GM12878 (cell line): Measurements from ENCODE around the gene BANP. TPM values are rescaled to one million over a fixed set of nuclear protein-coding genes. Genes with fewer than 3 reads are reported as not detected.
"Not testable (repeated sequence)": the region's sequence is repeated elsewhere in the genome, so short reads cannot be mapped to it uniquely, and the experiment has no call there.

Experiments used
- ATAC-seq: fragments of 200-7000 bp; cut with Tn5 transposase; 3 replicates; pipeline ENCODE4 v1.9.1; 2020; ENCODE audit warnings: mild to moderate bottlenecking, moderate library complexity
- BruUV-seq: library from RNA; stranded (reverse); fragments of 400-500 nt; replicated peaks from 2 replicates; lab custom pipeline; 2021; lab: Mats Ljungman, UMichigan
- CTCF ChIA-PET: fragments of 300-600 bp; sonication (Branson Sonifier 250); formaldehyde crosslinking; extraction: SDS; loops from one replicate; lab custom pipeline; 2021; ENCODE audit warnings: inconsistent platforms; lab: Yijun Ruan, JAX
- POLR2A ChIA-PET: fragments of 350-600 bp; formaldehyde crosslinking; extraction: SDS; loops from one replicate; lab custom pipeline; 2021; ENCODE audit warnings: inconsistent platforms; lab: Charles Lee
- RAD21 ChIA-PET: fragments of 300-600 bp; sonication (Branson Sonifier 250); formaldehyde crosslinking; loops from one replicate; lab custom pipeline; 2023; ENCODE audit warnings: antibody characterized with exemption; ENCODE audit not compliant: unreplicated experiment; lab: Charles Lee
- SMC1A ChIA-PET: fragments of 300-600 bp; sonication (Branson Sonifier 250); formaldehyde crosslinking; loops from one replicate; lab custom pipeline; 2023; ENCODE audit not compliant: unreplicated experiment, uncharacterized antibody; lab: Charles Lee
- DNase-seq: peaks from one replicate; pipeline ENCODE4 v3.0.0-alpha.2; 2011; ENCODE audit warnings: low read depth, low spot score
- FAIRE-seq: peaks from 3 replicates; lab custom pipeline; 2011; peaks lifted over from hg19 to GRCh38; lab: Jason Lieb, UNC
- H2AFZ ChIP-seq: 2 replicates; pipeline ENCODE4 v1.6.0; 2011; ENCODE audit warnings: low read depth, low read length, control low read depth; ENCODE audit not compliant: control insufficient read depth
- H3K27ac ChIP-seq: 2 replicates; pipeline ENCODE4 v1.5.1; 2011; ENCODE audit warnings: control low read depth; ENCODE audit not compliant: control insufficient read depth, insufficient read depth
- H3K27me3 ChIP-seq, 2 experiments: replicated peaks in 1 of 2; 2 replicates each; pipeline versions ENCODE4 v1.6.0 to v1.6.1; 2011; ENCODE audit warnings: low read length in 1 of 2; ENCODE audit not compliant: control insufficient read depth in 2 of 2, insufficient read depth in 2 of 2
- H3K36me3 ChIP-seq, 2 experiments: 2 replicates each; pipeline ENCODE4 v1.5.1; 2011; ENCODE audit warnings: low read length in 1 of 2; ENCODE audit not compliant: control insufficient read depth in 2 of 2, insufficient read depth in 2 of 2
- H3K4me1 ChIP-seq: 2 replicates; pipeline ENCODE4 v1.6.1; 2011; ENCODE audit warnings: mild to moderate bottlenecking, low read length, moderate library complexity, mixed read lengths; ENCODE audit not compliant: control insufficient read depth, insufficient read depth
- H3K4me2 ChIP-seq: 2 replicates; pipeline ENCODE4 v1.6.0; 2011; ENCODE audit warnings: control low read depth; ENCODE audit not compliant: control insufficient read depth, insufficient read depth
- H3K4me3 ChIP-seq: fragments of 200-600 bp; sonication (generic); 2 replicates; pipeline ENCODE4 v1.5.1; 2016
- H3K79me2 ChIP-seq: 2 replicates; pipeline ENCODE4 v1.6.0; 2011; ENCODE audit warnings: low read length; ENCODE audit not compliant: control insufficient read depth, insufficient read depth
- H3K9ac ChIP-seq: 2 replicates; pipeline ENCODE4 v1.8.0; 2011; ENCODE audit warnings: low read length, control low read depth, mixed read lengths; ENCODE audit not compliant: control insufficient read depth, insufficient read depth
- H3K9me3 ChIP-seq: replicated peaks from 3 replicates; pipeline ENCODE4 v1.5.1; 2011; ENCODE audit warnings: mild to moderate bottlenecking, low read length; ENCODE audit not compliant: control insufficient read depth, insufficient read depth
- H4K20me1 ChIP-seq: 2 replicates; pipeline ENCODE4 v1.6.0; 2011; ENCODE audit not compliant: control insufficient read depth, insufficient read depth
- ATF7 ChIP-seq: fragments of 450-650 bp; IDR thresholded peaks from 2 replicates; pipeline ENCODE4 v1.6.1; 2016; ENCODE audit warnings: low read depth, mild to moderate bottlenecking
- CBX5 ChIP-seq: sonication (generic); IDR thresholded peaks from 2 replicates; pipeline ENCODE4 v1.6.1; 2016; ENCODE audit warnings: low read depth, moderate library complexity, mild to moderate bottlenecking, inconsistent platforms
- IKZF1 ChIP-seq: fragments of 450-650 bp; conservative IDR thresholded peaks from 2 replicates; pipeline ENCODE4 v1.6.1; 2017; ENCODE audit warnings: antibody characterized with exemption, mild to moderate bottlenecking
- ZNF384 ChIP-seq: IDR thresholded peaks from 2 replicates; pipeline ENCODE4 v1.6.1; 2012; ENCODE audit warnings: low read depth, mild to moderate bottlenecking, low read length, improper control_type of control experiment, borderline replicate concordance
- WGBS: methylation state at CpG from one replicate; pipeline ENCODE4 v1.1.6; 2016; ENCODE audit warnings: low lambda C conversion rate; ENCODE audit not compliant: insufficient replicate concordance, insufficient coverage; ENCODE audit errors: missing lambda C conversion rate; 5-methylcytosine and 5-hydroxymethylcytosine counted together
- in situ Hi-C: fragments of 300-500 bp; cut with MboI; formaldehyde crosslinking; loops from 9 replicates; pipeline ENCODE4 v1.14.3; 2018; ENCODE audit warnings: mixed read lengths
- intact Hi-C: fragments of 100-400 bp; cut with micrococcal nuclease; formaldehyde crosslinking; loops from one replicate; pipeline ENCODE4 v1.14.2; 2022; ENCODE audit not compliant: unreplicated experiment
- polyA plus RNA-seq, 11 experiments: library from polyadenylated mRNA; depleted of rRNA in 4 of 11; unstranded in 6 of 11; stranded (reverse) in 5 of 11; fragments of >200 nt; fragmentation: Nextera tagmentation in 4 of 11; fragmentation: Illumina TruSeq in 1 of 11; extraction: Ambion mirVana in 4 of 11; extraction: Trizol in 1 of 11; gene quantifications; 1 replicate in 1 of 11; 2 replicates in 10 of 11; pipeline versions ENCODE4 v1.2.1 to v1.2.3, GENCODE V29; 2011 to 2016; ENCODE audit warnings: inconsistent platforms in 2 of 11, missing spikeins in 2 of 11, low read depth in 1 of 11
- total RNA-seq, 4 experiments: library from RNA; depleted of rRNA in 3 of 4; stranded (reverse); fragments of >200 nt in 3 of 4; fragmentation: Illumina TruSeq in 1 of 4; extraction: Trizol in 1 of 4; gene quantifications; 2 replicates each; pipeline versions ENCODE4 v1.2.1 to v1.2.3, GENCODE V29; 2013 to 2021
- TF ChIP-seq, protein P1 (sequence below): IDR thresholded peaks from 2 replicates; pipeline ENCODE4 v1.6.1; 2011; ENCODE audit warnings: low read depth, mild to moderate bottlenecking, low read length, moderate library complexity, borderline replicate concordance; ENCODE audit errors: extremely low read depth
- TF ChIP-seq, protein P2 (sequence below): fragments of 450-650 bp; IDR thresholded peaks from 2 replicates; pipeline ENCODE4 v1.6.1; 2016; ENCODE audit warnings: mild to moderate bottlenecking, moderate library complexity, borderline replicate concordance
- TF ChIP-seq, protein P3 (sequence below): fragments of 450-650 bp; conservative IDR thresholded peaks from 2 replicates; pipeline ENCODE4 v1.6.1; 2017; ENCODE audit warnings: mild to moderate bottlenecking, moderate library complexity

Gene BANP
- total and polyA plus RNA-seq, 10 of the 15 experiments (the other 5 are each of a cell fraction or from before 2014, with no cell fraction given) = 3.9 to 21.9 (median 12.2) TPM

DNA sequence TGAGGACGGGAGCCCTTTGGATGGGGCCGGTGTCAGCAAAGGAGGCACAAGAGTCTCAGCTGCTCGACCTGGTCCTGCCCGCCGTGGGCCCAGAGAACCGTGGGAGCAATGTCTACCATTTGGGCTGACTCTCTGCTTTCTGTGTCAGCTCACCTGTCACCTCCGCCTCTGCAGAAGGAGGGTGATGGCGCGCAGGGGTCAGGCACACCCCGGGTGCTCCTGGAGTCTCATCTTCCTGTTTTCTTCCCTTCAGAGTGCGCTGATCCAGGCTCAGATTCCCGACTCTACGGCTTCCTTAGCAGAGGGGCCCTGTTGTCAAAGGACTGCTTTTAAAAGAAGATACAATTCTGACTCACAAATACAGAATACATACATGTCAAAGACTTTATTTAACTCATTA lies 167.1 kb downstream of the BANP start (continued):
- TF ChIP-seq, protein P1, sequence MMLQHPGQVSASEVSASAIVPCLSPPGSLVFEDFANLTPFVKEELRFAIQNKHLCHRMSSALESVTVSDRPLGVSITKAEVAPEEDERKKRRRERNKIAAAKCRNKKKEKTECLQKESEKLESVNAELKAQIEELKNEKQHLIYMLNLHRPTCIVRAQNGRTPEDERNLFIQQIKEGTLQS = no peak
- TF ChIP-seq ZNF384 = no peak
- TF ChIP-seq, protein P2, sequence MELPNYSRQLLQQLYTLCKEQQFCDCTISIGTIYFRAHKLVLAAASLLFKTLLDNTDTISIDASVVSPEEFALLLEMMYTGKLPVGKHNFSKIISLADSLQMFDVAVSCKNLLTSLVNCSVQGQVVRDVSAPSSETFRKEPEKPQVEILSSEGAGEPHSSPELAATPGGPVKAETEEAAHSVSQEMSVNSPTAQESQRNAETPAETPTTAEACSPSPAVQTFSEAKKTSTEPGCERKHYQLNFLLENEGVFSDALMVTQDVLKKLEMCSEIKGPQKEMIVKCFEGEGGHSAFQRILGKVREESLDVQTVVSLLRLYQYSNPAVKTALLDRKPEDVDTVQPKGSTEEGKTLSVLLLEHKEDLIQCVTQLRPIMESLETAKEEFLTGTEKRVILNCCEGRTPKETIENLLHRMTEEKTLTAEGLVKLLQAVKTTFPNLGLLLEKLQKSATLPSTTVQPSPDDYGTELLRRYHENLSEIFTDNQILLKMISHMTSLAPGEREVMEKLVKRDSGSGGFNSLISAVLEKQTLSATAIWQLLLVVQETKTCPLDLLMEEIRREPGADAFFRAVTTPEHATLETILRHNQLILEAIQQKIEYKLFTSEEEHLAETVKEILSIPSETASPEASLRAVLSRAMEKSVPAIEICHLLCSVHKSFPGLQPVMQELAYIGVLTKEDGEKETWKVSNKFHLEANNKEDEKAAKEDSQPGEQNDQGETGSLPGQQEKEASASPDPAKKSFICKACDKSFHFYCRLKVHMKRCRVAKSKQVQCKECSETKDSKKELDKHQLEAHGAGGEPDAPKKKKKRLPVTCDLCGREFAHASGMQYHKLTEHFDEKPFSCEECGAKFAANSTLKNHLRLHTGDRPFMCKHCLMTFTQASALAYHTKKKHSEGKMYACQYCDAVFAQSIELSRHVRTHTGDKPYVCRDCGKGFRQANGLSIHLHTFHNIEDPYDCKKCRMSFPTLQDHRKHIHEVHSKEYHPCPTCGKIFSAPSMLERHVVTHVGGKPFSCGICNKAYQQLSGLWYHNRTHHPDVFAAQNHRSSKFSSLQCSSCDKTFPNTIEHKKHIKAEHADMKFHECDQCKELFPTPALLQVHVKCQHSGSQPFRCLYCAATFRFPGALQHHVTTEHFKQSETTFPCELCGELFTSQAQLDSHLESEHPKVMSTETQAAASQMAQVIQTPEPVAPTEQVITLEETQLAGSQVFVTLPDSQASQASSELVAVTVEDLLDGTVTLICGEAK = no peak
- TF ChIP-seq IKZF1 = no peak
- TF ChIP-seq CBX5 = no peak
- TF ChIP-seq ATF7 = no peak
- TF ChIP-seq, protein P3, sequence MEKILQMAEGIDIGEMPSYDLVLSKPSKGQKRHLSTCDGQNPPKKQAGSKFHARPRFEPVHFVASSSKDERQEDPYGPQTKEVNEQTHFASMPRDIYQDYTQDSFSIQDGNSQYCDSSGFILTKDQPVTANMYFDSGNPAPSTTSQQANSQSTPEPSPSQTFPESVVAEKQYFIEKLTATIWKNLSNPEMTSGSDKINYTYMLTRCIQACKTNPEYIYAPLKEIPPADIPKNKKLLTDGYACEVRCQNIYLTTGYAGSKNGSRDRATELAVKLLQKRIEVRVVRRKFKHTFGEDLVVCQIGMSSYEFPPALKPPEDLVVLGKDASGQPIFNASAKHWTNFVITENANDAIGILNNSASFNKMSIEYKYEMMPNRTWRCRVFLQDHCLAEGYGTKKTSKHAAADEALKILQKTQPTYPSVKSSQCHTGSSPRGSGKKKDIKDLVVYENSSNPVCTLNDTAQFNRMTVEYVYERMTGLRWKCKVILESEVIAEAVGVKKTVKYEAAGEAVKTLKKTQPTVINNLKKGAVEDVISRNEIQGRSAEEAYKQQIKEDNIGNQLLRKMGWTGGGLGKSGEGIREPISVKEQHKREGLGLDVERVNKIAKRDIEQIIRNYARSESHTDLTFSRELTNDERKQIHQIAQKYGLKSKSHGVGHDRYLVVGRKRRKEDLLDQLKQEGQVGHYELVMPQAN = no peak

DNA sequence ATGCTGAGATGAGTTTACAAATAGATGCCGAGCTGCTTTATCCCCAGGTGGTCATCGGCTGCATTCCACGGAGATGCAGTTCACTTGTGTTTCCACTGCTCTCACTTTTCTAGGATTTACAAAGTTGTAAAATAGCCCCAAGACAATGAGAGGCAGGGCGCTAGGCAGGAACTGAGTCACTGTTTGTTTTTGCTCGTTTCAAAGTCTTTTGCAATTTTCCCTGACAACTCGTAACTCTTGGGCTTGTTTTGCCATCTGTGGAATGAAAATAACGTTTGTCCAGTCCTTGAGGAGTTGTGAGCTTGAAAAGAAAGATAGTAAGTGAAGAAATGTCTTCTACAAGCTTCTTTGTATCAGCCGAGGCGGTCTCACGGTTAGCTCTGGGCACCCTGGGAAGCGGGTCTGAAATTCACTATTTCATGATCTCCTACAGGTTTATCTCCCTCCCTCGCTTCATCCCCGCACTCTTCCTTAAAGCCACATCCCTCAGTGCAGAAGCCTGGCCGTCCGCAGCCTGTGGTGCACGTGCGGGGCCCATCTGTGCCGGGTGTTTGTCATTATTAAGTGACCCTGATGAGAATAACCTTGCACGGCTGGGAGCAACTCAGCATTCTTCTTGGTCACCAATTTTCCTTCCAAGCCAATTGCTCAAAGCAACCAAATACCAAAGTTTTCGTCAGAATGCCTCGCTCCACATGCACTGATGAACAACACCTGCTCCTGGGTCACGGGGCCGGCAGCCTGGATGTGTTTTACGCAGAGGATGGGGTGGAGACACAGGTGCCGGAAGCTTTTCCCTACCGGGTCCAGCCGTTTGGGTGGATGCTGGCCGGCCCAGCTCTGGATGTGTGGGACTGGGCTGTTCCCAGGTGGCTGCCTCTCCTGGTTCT lies 167.9 kb downstream of the BANP start:
- H3K36me3 ChIP-seq, intact Hi-C loops, H3K9me3 ChIP-seq, H3K79me2 ChIP-seq, SMC1A ChIA-PET, RAD21 ChIA-PET, in situ Hi-C loops, H4K20me1 ChIP-seq, H3K9ac ChIP-seq, H3K4me2 ChIP-seq, H3K4me3 ChIP-seq, CTCF ChIA-PET, BruUV-seq, H3K27ac ChIP-seq, ATAC-seq, FAIRE-seq, H3K4me1 ChIP-seq, H3K27me3 ChIP-seq, DNase-seq, POLR2A ChIA-PET, H2AFZ ChIP-seq: not testable (repeated sequence)
- WGBS = 39% methylated on average over 28 of the region's 28 CpGs
